Putamen (tissue), 1 donor: ENCODE results near the gene SCYL1.

ENCODE experiments used
- DNase-seq: peaks from one replicate; pipeline ENCODE4 v3.0.0-alpha.2; 2016; ENCODE audit warnings: low spot score

Gene SCYL1

DNA sequence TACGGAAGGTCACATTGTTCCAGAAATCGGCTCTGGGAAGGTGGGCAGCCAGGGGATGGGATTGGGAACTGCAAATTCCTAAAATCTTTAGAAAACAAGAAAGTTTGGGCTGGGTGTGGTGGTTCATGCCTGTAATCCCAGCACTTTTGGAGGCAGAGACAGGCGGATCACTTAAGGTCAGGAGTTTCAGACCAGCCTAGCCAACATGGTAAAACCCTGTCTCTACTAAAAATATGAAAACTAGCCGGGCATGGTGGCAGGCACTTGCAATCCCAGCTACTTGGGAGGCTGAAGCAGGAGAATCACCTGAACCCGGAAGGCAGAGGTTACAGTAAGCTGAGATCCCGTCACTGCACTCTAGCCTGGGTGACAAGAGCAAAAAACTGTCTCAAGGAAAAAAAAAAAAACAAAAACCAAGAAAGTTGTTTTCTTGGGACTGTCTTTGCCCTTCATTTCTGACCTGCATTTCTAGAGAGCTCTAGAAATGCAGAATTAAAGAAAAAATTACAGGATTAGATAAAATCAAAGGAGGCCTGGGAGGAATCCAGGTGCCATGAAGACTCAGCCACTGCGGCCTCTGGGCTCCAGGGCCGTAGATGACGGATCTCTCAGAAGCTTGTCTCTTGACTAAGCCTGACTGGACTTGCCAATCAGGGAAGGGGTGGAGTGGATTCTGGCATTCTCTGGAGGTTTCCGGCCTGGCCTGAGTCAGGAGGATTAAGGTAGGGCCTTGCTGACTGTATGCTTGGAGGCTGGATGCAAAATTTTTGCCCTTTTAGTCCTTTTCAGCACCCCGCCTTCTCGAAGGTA, 31.3 kb upstream of the SCYL1 start:
- DNase-seq, result no peak

DNA sequence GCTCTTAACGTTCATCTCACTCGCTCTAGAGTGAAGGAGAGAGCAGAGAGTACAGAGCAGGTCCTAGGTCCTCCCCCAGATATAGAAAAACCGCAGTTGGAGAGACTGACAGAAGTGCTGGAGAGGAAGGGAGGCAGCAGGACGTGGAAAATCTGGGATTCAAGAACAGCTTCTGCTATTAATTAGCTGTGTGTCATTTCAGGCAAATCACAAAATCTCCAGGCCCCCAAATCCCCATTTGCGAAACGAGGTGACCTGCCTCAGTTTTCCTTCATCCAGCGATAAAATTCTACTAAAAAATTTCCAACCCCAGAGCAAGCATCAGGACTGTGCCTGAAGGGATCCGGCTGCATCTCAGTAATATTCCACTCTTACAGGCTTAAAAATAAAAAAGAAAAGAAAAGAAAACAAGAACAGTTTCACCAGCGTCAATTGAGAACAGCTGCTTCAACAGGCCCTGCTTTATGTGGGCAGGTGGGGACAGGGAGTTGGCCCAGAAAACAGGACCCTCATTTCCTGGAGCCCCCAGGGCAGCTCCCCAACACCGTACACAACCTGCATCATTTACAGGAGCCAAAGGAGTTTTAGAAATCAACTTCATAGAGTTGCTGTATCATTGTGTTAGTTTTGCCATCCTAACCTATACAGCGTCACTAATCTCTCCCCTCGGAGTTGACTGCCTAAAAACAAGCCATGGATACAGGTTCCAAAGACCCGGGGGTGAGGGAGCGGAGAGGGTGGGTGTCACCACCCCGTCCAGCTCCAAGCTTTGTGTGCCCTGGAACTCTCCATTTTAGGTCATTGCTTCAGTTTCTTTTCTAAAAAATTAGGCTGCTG, 28.4 kb upstream of the SCYL1 start:
- peak; percentile 80 for DNase-seq

DNA sequence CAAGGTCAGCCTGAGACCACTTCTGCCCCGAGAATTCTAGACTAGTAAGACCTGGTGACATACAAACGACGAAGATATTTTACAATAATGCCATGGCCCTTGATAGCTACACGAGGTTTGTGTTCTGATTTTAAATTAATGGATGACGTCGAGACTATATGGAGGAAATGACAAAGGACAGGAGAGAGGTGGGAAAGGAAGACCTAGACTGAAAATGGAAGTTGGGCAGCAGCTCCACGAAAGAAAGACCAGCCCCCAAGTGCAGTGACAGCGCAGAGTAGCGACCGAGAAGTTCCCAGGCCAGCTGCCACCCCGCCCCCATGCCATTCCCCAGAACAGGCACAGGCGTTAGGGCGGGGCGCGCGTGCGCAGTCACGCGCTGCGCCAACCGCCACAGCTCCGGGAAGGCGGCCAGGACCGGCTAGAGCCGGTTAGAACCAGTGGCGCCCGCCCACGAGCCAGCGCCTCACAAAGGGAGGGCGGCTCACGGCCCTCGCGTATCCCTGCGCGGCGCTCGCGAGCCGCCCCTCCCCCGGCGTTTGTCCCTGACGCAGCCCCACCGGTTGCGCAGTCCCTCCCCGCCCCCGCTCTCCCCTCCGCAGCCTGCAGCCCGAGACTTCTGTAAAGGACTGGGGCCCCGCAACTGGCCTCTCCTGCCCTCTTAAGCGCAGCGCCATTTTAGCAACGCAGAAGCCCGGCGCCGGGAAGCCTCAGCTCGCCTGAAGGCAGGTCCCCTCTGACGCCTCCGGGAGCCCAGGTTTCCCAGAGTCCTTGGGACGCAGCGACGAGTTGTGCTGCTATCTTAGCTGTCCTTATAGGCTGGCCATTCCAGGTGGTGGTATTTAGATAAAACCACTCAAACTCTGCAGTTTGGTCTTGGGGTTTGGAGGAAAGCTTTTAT, 27.5 kb upstream of the SCYL1 start:
- DNase-seq, result peak; percentile 98

DNA sequence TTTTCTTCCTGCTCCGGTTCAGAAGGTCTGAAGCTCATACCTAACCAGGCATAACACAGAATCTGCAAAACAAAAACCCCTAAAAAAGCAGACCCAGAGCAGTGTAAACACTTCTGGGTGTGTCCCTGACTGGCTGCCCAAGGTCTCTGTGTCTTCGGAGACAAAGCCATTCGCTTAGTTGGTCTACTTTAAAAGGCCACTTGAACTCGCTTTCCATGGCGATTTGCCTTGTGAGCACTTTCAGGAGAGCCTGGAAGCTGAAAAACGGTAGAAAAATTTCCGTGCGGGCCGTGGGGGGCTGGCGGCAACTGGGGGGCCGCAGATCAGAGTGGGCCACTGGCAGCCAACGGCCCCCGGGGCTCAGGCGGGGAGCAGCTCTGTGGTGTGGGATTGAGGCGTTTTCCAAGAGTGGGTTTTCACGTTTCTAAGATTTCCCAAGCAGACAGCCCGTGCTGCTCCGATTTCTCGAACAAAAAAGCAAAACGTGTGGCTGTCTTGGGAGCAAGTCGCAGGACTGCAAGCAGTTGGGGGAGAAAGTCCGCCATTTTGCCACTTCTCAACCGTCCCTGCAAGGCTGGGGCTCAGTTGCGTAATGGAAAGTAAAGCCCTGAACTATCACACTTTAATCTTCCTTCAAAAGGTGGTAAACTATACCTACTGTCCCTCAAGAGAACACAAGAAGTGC, 26.7 kb upstream of the SCYL1 start:
- peak; percentile 78 for DNase-seq

DNA sequence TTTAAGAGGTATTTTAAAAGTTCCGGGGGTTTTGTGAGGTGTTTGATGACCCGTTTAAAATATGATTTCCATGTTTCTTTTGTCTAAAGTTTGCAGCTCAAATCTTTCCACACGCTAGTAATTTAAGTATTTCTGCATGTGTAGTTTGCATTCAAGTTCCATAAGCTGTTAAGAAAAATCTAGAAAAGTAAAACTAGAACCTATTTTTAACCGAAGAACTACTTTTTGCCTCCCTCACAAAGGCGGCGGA, 26.2 kb upstream of the SCYL1 start:
- DNase-seq, result no peak

DNA sequence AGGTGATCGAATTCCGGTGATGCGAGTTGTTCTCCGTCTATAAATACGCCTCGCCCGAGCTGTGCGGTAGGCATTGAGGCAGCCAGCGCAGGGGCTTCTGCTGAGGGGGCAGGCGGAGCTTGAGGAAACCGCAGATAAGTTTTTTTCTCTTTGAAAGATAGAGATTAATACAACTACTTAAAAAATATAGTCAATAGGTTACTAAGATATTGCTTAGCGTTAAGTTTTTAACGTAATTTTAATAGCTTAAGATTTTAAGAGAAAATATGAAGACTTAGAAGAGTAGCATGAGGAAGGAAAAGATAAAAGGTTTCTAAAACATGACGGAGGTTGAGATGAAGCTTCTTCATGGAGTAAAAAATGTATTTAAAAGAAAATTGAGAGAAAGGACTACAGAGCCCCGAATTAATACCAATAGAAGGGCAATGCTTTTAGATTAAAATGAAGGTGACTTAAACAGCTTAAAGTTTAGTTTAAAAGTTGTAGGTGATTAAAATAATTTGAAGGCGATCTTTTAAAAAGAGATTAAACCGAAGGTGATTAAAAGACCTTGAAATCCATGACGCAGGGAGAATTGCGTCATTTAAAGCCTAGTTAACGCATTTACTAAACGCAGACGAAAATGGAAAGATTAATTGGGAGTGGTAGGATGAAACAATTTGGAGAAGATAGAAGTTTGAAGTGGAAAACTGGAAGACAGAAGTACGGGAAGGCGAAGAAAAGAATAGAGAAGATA, 25.7 kb upstream of the SCYL1 start, which contains the start of gene MALAT1:
MALAT1 (plus strand) TSS at position 69 of the 736 bp plus-strand sequence.
- peak; percentile 95 for DNase-seq

DNA sequence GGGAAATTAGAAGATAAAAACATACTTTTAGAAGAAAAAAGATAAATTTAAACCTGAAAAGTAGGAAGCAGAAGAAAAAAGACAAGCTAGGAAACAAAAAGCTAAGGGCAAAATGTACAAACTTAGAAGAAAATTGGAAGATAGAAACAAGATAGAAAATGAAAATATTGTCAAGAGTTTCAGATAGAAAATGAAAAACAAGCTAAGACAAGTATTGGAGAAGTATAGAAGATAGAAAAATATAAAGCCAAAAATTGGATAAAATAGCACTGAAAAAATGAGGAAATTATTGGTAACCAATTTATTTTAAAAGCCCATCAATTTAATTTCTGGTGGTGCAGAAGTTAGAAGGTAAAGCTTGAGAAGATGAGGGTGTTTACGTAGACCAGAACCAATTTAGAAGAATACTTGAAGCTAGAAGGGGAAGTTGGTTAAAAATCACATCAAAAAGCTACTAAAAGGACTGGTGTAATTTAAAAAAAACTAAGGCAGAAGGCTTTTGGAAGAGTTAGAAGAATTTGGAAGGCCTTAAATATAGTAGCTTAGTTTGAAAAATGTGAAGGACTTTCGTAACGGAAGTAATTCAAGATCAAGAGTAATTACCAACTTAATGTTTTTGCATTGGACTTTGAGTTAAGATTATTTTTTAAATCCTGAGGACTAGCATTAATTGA, 25.0 kb upstream of the SCYL1 start:
- no peak for DNase-seq

DNA sequence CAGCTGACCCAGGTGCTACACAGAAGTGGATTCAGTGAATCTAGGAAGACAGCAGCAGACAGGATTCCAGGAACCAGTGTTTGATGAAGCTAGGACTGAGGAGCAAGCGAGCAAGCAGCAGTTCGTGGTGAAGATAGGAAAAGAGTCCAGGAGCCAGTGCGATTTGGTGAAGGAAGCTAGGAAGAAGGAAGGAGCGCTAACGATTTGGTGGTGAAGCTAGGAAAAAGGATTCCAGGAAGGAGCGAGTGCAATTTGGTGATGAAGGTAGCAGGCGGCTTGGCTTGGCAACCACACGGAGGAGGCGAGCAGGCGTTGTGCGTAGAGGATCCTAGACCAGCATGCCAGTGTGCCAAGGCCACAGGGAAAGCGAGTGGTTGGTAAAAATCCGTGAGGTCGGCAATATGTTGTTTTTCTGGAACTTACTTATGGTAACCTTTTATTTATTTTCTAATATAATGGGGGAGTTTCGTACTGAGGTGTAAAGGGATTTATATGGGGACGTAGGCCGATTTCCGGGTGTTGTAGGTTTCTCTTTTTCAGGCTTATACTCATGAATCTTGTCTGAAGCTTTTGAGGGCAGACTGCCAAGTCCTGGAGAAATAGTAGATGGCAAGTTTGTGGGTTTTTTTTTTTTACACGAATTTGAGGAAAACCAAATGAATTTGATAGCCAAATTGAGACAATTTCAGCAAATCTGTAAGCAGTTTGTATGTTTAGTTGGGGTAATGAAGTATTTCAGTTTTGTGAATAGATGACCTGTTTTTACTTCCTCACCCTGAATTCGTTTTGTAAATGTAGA, 24.3 kb upstream of the SCYL1 start:
- DNase-seq, result peak; percentile 55

DNA sequence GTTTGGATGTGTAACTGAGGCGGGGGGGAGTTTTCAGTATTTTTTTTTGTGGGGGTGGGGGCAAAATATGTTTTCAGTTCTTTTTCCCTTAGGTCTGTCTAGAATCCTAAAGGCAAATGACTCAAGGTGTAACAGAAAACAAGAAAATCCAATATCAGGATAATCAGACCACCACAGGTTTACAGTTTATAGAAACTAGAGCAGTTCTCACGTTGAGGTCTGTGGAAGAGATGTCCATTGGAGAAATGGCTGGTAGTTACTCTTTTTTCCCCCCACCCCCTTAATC, 23.8 kb upstream of the SCYL1 start:
- DNase-seq, result no peak

DNA sequence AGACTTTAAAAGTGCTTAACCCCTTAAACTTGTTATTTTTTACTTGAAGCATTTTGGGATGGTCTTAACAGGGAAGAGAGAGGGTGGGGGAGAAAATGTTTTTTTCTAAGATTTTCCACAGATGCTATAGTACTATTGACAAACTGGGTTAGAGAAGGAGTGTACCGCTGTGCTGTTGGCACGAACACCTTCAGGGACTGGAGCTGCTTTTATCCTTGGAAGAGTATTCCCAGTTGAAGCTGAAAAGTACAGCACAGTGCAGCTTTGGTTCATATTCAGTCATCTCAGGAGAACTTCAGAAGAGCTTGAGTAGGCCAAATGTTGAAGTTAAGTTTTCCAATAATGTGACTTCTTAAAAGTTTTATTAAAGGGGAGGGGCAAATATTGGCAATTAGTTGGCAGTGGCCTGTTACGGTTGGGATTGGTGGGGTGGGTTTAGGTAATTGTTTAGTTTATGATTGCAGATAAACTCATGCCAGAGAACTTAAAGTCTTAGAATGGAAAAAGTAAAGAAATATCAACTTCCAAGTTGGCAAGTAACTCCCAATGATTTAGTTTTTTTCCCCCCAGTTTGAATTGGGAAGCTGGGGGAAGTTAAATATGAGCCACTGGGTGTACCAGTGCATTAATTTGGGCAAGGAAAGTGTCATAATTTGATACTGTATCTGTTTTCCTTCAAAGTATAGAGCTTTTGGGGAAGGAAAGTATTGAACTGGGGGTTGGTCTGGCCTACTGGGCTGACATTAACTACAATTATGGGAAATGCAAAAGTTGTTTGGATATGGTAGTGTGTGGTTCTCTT, 23.2 kb upstream of the SCYL1 start:
- DNase-seq, result no peak

DNA sequence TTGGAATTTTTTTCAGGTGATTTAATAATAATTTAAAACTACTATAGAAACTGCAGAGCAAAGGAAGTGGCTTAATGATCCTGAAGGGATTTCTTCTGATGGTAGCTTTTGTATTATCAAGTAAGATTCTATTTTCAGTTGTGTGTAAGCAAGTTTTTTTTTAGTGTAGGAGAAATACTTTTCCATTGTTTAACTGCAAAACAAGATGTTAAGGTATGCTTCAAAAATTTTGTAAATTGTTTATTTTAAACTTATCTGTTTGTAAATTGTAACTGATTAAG, 22.7 kb upstream of the SCYL1 start:
- DNase-seq, result no peak

DNA sequence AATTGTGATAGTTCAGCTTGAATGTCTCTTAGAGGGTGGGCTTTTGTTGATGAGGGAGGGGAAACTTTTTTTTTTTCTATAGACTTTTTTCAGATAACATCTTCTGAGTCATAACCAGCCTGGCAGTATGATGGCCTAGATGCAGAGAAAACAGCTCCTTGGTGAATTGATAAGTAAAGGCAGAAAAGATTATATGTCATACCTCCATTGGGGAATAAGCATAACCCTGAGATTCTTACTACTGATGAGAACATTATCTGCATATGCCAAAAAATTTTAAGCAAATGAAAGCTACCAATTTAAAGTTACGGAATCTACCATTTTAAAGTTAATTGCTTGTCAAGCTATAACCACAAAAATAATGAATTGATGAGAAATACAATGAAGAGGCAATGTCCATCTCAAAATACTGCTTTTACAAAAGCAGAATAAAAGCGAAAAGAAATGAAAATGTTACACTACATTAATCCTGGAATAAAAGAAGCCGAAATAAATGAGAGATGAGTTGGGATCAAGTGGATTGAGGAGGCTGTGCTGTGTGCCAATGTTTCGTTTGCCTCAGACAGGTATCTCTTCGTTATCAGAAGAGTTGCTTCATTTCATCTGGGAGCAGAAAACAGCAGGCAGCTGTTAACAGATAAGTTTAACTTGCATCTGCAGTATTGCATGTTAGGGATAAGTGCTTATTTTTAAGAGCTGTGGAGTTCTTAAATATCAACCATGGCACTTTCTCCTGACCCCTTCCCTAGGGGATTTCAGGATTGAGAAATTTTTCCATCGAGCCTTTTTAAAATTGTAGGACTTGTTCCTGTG, 22.1 kb upstream of the SCYL1 start:
- DNase-seq, result no peak

DNA sequence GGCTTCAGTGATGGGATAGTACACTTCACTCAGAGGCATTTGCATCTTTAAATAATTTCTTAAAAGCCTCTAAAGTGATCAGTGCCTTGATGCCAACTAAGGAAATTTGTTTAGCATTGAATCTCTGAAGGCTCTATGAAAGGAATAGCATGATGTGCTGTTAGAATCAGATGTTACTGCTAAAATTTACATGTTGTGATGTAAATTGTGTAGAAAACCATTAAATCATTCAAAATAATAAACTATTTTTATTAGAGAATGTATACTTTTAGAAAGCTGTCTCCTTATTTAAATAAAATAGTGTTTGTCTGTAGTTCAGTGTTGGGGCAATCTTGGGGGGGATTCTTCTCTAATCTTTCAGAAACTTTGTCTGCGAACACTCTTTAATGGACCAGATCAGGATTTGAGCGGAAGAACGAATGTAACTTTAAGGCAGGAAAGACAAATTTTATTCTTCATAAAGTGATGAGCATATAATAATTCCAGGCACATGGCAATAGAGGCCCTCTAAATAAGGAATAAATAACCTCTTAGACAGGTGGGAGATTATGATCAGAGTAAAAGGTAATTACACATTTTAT, 21.4 kb upstream of the SCYL1 start:
- no peak for DNase-seq

DNA sequence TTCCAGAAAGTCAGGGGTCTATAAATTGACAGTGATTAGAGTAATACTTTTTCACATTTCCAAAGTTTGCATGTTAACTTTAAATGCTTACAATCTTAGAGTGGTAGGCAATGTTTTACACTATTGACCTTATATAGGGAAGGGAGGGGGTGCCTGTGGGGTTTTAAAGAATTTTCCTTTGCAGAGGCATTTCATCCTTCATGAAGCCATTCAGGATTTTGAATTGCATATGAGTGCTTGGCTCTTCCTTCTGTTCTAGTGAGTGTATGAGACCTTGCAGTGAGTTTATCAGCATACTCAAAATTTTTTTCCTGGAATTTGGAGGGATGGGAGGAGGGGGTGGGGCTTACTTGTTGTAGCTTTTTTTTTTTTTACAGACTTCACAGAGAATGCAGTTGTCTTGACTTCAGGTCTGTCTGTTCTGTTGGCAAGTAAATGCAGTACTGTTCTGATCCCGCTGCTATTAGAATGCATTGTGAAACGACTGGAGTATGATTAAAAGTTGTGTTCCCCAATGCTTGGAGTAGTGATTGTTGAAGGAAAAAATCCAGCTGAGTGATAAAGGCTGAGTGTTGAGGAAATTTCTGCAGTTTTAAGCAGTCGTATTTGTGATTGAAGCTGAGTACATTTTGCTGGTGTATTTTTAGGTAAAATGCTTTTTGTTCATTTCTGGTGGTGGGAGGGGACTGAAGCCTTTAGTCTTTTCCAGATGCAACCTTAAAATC, 20.8 kb upstream of the SCYL1 start:
- DNase-seq, result no peak

DNA sequence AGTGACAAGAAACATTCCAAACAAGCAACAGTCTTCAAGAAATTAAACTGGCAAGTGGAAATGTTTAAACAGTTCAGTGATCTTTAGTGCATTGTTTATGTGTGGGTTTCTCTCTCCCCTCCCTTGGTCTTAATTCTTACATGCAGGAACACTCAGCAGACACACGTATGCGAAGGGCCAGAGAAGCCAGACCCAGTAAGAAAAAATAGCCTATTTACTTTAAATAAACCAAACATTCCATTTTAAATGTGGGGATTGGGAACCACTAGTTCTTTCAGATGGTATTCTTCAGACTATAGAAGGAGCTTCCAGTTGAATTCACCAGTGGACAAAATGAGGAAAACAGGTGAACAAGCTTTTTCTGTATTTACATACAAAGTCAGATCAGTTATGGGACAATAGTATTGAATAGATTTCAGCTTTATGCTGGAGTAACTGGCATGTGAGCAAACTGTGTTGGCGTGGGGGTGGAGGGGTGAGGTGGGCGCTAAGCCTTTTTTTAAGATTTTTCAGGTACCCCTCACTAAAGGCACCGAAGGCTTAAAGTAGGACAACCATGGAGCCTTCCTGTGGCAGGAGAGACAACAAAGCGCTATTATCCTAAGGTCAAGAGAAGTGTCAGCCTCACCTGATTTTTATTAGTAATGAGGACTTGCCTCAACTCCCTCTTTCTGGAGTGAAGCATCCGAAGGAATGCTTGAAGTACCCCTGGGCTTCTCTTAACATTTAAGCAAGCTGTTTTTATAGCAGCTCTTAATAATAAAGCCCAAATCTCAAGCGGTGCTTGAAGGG, 20.0 kb upstream of the SCYL1 start:
- no peak for DNase-seq

DNA sequence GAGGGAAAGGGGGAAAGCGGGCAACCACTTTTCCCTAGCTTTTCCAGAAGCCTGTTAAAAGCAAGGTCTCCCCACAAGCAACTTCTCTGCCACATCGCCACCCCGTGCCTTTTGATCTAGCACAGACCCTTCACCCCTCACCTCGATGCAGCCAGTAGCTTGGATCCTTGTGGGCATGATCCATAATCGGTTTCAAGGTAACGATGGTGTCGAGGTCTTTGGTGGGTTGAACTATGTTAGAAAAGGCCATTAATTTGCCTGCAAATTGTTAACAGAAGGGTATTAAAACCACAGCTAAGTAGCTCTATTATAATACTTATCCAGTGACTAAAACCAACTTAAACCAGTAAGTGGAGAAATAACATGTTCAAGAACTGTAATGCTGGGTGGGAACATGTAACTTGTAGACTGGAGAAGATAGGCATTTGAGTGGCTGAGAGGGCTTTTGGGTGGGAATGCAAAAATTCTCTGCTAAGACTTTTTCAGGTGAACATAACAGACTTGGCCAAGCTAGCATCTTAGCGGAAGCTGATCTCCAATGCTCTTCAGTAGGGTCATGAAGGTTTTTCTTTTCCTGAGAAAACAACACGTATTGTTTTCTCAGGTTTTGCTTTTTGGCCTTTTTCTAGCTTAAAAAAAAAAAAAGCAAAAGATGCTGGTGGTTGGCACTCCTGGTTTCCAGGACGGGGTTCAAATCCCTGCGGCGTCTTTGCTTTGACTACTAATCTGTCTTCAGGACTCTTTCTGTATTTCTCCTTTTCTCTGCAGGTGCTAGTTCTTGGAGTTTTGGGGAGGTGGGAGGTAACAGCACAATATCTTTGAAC, 19.2 kb upstream of the SCYL1 start:
- no peak for DNase-seq
